Activated CD4-positive, CD25-positive, alpha-beta regulatory T cell treated with anti-CD3 and anti-CD28 coated beads, Interleukin-2, amount 50 U/mL, for 72 hours (primary cell): ENCODE results near the gene KLRC4.
A peak's percentile ranks its signal among the peaks of the same experiment; 100 is the strongest.

Experiments
- DNase-seq: peaks from one replicate; pipeline ENCODE4 v3.0.0; 2021

Gene KLRC4

DNA sequence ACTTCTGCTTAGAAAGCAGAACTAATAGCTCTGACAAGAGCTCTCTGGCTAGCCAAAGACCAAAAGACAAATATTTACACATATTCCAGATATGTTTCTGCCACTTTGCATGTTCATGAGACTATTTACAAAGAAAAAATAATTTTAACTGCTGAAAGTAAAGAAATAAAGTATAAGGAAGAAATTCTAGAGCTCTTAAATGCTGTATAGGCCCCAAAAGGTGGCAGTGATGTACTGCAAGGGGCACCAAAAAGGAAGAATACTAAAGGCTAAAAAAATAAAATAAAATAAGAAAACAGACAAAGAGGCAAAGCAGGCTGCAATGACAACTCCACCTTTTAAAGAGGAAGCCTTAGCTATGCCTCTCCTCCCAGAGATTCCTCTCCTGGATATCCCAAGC is 42.7 kb downstream of the KLRC4 start:
- DNase-seq: no peak

DNA sequence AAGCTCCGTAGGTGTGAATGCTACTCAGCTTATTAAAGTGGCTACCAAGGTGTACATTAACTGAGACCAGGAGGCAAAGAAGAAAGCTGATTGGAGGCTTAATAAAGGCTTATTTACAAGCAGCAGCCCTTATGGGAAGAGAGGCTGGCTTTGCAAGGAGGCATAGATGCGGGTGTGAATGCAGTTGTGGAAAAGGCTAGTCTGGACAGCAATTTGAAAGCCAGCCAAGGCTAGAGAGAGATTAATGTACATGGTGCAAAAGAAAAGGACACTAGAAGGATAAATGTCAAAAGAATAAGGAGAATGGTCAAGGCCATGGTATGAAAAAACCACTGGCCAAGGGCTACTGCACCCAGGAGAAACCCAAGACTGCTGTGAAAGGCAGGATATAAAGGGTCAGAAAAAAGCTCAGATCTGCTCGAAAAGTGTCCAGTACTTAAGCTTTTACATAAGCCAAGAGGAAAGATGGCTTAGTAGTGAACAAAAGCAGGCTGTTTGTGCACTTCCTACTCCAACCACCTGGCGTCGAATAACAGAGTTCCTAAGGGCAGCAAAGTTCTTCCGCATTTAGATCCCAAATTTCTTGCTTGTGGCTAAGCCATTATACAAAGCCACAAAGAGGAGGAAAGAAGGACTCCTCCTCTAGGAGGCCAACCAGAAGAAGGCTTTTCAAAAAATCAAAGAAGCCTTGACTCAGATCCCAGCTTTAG is 43.7 kb downstream of the KLRC4 start:
- DNase-seq: no peak

DNA sequence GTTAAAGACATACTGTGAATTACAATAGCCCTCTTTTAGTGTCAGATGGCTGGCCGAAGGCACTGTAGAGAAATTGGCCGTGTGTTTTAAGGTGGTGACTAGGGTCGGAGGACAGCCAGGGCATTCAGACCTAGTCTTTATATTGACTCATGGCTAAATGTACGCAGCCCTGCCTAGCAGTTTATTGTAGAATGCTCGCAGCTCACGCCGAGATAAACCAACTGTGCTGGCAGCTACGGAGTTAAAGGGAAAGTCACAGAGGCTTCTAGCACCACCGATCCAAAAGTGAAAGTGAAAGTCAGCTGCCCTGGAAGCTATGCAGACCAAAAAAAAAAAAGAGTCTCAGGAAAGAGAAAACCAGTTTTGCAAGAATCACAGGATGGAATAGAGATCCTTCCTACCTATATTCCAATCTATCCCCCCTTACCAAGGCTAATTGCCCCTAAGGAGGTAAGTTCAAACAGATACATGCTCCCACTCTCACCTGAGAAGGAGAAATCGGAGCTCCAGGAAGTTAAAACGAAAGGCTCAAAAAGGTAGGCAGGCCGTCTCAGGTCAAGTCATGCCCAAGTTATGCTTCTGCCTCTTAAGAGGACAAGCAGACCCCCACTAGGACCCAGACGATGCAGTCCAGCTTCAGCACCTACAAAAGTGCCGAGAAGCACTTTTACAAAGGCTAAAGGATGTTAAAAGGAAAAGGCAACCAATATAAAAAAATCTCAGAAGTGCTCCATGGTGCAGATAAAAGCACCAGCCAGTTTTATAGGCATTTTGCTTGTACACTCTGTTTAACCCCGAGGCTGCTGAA is 44.5 kb downstream of the KLRC4 start:
- DNase-seq: peak; percentile 41

DNA sequence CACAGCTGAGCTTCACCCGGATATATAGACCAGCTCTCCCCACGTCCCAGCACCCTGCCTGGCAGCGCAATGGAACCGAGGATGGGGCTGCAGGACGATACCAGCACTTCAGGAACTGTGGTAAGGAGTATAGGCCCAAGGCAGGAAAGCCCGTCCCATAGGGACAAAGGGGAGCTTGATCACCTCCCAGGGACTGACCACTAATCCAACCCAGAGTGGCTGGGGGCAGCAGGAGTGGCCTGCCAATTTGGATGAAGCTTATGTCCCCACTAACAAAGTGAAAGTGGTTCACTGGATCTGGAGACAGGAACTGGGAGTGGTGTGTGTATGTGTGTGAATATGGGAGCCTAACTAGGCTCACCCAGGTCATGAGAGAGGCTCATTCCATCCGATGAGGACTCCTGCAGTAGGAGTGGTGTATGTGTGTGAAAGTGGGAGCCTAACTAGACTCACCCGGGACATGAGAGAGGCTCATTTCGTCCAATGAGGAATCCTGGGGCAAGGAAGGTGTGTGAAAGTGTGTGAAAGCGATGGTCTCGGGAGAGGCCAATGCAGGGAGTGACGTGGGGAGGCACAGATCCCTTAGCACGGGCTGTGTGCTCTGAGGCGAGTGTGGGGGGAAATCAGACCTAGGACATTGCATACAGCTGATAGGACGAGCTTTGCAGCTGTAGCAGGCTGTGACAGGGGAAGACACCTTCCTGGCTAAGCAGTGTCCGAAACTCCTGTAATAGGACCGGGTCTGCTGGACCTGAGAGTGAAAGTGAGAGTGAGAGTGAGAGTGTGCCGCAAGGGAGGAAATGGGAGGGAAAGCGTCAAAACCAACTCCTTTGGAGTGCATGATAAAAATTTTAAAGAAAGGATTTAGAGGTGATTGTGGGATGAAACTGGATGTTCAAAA is 45.4 kb downstream of the KLRC4 start:
- no peak for DNase-seq

DNA sequence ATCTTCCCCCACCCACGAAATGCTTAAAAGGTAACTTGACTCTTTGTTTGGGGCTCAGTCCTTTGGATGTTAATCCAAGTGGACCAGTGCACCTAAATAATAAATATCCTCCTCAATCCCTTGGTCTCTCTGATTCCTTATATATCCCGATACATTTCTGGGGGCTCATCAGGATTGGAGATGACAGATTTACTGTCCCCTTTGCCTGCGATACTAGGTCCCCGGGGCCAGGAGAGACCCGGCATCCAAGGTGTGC is 46.0 kb downstream of the KLRC4 start:
- DNase-seq: no peak

DNA sequence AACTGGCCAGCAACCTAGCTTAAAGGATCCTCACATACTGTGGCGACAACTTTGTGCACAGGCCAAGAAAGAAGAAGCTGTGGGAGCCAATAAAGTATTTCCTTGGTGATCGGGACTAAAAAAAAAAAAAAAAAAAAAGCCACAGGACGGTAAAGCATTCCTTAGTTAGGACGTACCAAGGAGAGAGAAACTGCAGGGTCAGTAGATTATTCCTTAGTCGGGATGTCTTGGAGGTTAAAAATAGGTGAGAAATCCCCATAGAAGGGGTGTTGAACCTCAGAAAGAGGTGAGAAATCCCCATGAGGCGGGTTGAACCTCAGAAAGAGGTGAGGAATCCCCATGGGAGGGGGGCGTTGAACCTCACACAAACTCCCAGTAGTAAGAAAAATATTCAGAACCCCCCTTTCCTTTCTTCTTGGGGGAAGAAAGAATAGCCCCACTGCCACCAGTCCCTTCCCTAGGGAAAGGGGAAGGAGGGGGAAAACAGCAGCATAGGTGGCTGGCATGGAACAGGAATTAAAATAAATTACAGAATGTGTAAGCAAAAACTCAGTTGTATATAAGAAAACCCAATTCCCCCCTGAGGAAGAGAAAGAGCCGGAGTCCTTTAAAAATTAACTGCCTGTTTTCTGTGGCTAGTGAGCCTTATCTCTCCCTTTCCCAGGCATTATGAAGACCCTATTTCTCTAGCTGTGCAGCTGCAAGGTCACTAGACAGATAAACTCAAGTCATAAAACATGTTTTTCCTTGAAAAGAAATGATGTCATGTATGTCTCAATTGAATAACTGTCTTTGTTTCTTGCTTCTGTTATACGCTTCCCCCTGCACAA is 46.5 kb downstream of the KLRC4 start:
- no peak for DNase-seq

DNA sequence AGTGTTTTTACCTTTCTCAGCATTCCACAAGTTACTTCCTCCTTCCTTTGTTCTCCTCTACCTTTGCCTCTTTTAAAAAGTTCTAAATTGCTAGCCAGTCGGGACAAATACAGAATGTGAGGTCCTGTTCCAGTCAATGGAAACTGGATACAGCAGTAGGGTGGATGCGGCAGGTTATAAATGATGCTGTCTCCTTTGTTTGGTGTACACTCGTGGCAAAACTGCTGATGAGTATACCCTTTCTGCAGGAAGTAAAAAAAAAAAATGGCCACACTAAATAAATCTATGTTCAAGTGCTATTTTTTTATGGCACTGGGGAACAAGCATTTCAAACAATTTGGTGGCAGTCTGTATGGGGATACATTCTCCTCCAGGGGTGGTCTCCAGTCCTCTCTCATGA is 47.2 kb downstream of the KLRC4 start:
- no peak for DNase-seq

DNA sequence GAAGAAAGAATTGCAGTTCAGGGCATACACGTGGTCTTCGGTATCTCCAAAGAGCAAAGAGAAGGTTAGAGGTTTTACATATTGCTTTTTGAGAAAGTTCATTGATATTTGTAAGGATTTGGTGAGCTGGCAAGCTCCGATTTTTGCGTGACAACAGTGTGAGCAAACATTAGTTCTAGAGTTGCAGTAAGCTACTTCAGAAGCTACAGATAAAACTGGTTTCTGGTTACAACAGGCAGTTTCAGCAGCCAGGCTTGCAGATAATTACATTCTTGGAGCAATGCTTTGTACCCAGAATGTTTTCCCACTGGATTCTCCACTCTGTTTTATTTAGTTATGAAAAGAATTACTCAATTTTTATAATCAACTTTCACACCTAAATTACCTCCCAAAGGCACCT is 47.9 kb downstream of the KLRC4 start:
- no peak for DNase-seq

DNA sequence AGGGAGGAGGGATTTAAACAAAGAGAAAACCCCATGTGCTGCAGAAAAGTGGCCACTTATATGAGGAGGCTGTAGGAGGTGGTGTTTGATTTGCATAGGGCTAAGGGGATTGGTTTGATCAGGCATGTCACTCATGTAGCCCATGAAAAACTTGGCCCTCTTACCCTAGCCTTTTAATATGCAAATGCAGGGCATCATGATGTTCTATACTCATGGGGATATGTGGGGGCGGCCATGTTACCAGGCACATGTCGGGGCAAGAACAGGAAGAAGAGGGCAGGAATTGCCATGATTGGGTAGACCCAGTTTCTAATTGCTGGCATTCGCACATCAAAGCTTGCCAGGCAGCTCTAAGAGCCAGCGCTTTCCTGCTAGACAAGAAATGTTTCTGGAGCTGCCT is 48.5 kb downstream of the KLRC4 start:
- no peak for DNase-seq

DNA sequence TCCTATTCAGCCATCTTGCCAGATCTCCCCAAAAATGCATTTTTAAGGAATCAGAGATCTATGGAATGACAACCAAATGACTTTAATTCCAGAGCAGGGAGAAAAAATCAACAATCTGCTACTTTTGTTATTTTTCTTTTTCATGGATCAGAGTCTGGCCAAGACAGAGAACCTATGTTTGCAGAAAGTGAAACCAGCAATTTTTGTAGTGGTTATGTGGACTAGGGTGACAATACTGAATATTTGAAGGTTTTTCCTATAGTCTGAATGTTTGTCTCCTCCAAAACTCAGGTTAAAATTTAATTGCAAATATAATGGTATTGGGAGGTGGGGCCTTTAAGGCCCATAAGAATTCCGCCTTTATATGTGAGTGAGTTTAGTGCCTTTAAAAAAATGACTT is 50.6 kb downstream of the KLRC4 start:
- DNase-seq: no peak

DNA sequence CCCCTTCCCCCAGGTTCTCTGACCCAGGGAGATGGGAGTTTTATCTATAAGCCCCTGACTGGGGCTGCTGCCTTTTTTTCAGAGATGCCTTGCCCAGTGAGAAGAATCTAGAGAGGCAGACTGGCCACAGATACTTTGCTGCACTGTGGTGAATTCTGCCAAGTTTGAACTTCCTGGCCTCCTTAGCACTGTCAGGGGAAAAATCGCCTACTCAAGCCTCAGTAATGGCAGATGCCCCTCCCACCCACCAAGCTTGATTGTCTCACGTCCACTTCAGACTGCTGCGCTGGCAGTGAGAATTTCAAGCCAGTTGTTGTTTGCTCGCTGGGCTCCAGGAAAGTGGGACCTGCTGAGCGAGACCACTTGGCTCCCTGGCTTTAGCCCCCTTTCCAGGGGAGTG is 51.4 kb downstream of the KLRC4 start:
- no peak for DNase-seq
